ENCODE data around the gene KRT23.

KRT23 gene

GRCh38 chr17:40909755-40910154, 27.7 kb downstream of the KRT23 start:
- DNase-seq (ENCODE audit: low read depth) = no peak

- DNase-seq (ENCODE audit: low read depth) = peak; percentile 40
Observed at GRCh38 chr17:40909351-40909750, 28.1 kb downstream of the KRT23 start.

GRCh38 chr17:40906613-40907012, 30.8 kb downstream of the KRT23 start:
- no peak for DNase-seq (ENCODE audit: low read depth)

- no peak for DNase-seq (ENCODE audit: low read depth)
Observed at GRCh38 chr17:40905370-40905769, 32.1 kb downstream of the KRT23 start.

- no peak for DNase-seq (ENCODE audit: low read depth)
Observed at GRCh38 chr17:40903129-40903847, 34.2 kb downstream of the KRT23 start.

- no peak for DNase-seq (ENCODE audit: low read depth)
Observed at GRCh38 chr17:40902498-40902897, 34.9 kb downstream of the KRT23 start.

GRCh38 chr17:40901981-40902474, 35.4 kb downstream of the KRT23 start:
- no peak for DNase-seq (ENCODE audit: low read depth)

GRCh38 chr17:40900809-40901356, 36.6 kb downstream of the KRT23 start:
- DNase-seq (ENCODE audit: low read depth) = no peak

- DNase-seq (ENCODE audit: low read depth) = no peak
Observed at GRCh38 chr17:40896916-40897455, 40.5 kb downstream of the KRT23 start.

GRCh38 chr17:40895106-40895730, 42.2 kb downstream of the KRT23 start:
- DNase-seq (ENCODE audit: low read depth) = no peak

- DNase-seq (ENCODE audit: low read depth) = no peak
Observed at GRCh38 chr17:40888196-40888720, 49.2 kb downstream of the KRT23 start.

GRCh38 chr17:40886090-40886489, 51.4 kb downstream of the KRT23 start:
- no peak for DNase-seq (ENCODE audit: low read depth)

GRCh38 chr17:40884708-40885512, 52.5 kb downstream of the KRT23 start, which contains the start of gene KRT20:
TSS of gene KRT20 (minus strand) at chr17:40885242. CDS start at chr17:40885185, 57 bp downstream.
- DNase-seq (ENCODE audit: low read depth) = no peak

- no peak for DNase-seq (ENCODE audit: low read depth)
Observed at GRCh38 chr17:40883626-40884334, 53.7 kb downstream of the KRT23 start.

- DNase-seq (ENCODE audit: low read depth) = no peak
Observed at GRCh38 chr17:40883031-40883430, 54.4 kb downstream of the KRT23 start.

- DNase-seq (ENCODE audit: low read depth) = no peak
Observed at GRCh38 chr17:40879026-40879425, 58.4 kb downstream of the KRT23 start.

- no peak for DNase-seq (ENCODE audit: low read depth)
Observed at GRCh38 chr17:40878044-40878443, 59.4 kb downstream of the KRT23 start.

- DNase-seq (ENCODE audit: low read depth) = no peak
Observed at GRCh38 chr17:40873801-40874200, 63.6 kb downstream of the KRT23 start.

- DNase-seq (ENCODE audit: low read depth) = no peak
Observed at GRCh38 chr17:40873255-40873654, 64.2 kb downstream of the KRT23 start.

Data from stimulated activated CD8-positive, alpha-beta memory T cell treated with anti-CD3 and anti-CD28 coated beads, Interleukin-4, amount 100 ng/mL, for 24 hours (primary cell).